ENCODE measurements around the gene WBP2.
"Not testable (repeated sequence)": the region's sequence is repeated elsewhere in the genome, so short reads cannot be mapped to it uniquely, and the experiment has no call there.

GRCh38 chr17:75868730-75869281 lies 13.7 kb upstream of the WBP2 start:
- TF ChIP-seq POLR2AphosphoS5, EP300 (IDR thresholded peaks at IDR 0.05): not testable (repeated sequence)
- TF ChIP-seq, protein P1, sequence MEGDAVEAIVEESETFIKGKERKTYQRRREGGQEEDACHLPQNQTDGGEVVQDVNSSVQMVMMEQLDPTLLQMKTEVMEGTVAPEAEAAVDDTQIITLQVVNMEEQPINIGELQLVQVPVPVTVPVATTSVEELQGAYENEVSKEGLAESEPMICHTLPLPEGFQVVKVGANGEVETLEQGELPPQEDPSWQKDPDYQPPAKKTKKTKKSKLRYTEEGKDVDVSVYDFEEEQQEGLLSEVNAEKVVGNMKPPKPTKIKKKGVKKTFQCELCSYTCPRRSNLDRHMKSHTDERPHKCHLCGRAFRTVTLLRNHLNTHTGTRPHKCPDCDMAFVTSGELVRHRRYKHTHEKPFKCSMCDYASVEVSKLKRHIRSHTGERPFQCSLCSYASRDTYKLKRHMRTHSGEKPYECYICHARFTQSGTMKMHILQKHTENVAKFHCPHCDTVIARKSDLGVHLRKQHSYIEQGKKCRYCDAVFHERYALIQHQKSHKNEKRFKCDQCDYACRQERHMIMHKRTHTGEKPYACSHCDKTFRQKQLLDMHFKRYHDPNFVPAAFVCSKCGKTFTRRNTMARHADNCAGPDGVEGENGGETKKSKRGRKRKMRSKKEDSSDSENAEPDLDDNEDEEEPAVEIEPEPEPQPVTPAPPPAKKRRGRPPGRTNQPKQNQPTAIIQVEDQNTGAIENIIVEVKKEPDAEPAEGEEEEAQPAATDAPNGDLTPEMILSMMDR (IDR thresholded peaks at IDR 0.05): not testable (repeated sequence)

All from suprapubic skin (tissue), 4 donors.